ENCODE results near the gene PPP1R1B. TPM values are rescaled to one million over a fixed set of nuclear protein-coding genes. Genes with fewer than 3 reads are reported as not detected.

PPP1R1B gene
- total and polyA plus RNA-seq, 9 of the 15 experiments (the other 6 are each of a cell fraction or from before 2014, with no cell fraction given), result 0.07 to 0.18 (median 0.10) TPM; not detected in 4

GRCh38 chr17:39636927-39637736 is 10.4 kb downstream of the PPP1R1B start, which contains the start of gene STARD3 (continued):
- TF ChIP-seq VEZF1 (CRISPR knock-in tag; IDR thresholded peaks at IDR 0.05) (peak; percentile 71), NR2C2 (CRISPR knock-in tag; IDR thresholded peaks at IDR 0.05) (no peak), NR2C2 (tag; IDR thresholded peaks at IDR 0.05) (peak; percentile 80), MYC (IDR thresholded peaks at IDR 0.05; ENCODE audit: low read depth, low read length) (peak; percentile 65; the same call in 1 of the 2 replicates), MYC (CRISPR knock-in tag; IDR thresholded peaks at IDR 0.05; ENCODE audit: borderline replicate concordance, low read depth) (no peak; the same call in 1 of the 2 replicates), ATF1 (CRISPR knock-in tag; IDR thresholded peaks at IDR 0.05) (0 out of 2 replicates have a peak, but pooled peaks have one; percentile 7), ATF1 (tag; IDR thresholded peaks at IDR 0.05) (peak; percentile 83), ELF2 (CRISPR knock-in tag; IDR thresholded peaks at IDR 0.05) (peak; percentile 80), DDX20 (tag; IDR thresholded peaks at IDR 0.05; ENCODE audit: low read depth) (no peak), MGA (IDR thresholded peaks at IDR 0.05) (no peak; the same call in 1 of the 2 replicates), RNF2 (IDR thresholded peaks at IDR 0.05) (peak; percentile 52; the same call in 1 of the 2 replicates), ARID1B (IDR thresholded peaks at IDR 0.05) (peak; percentile 28; the same call in 1 of the 2 replicates), ETV6 (IDR thresholded peaks at IDR 0.05; ENCODE audit: borderline replicate concordance in 1 of 2, low read depth in 2 of 2, low read length in 1 of 2) (0 out of 4 replicates have a peak, but pooled peaks of 1 of the 2 experiments have one; percentile 13), ETV6 (CRISPR knock-in tag; IDR thresholded peaks at IDR 0.05; ENCODE audit: borderline replicate concordance) (no peak), HDAC1 (IDR thresholded peaks at IDR 0.05) (peak in 1 of 2 experiments; percentile 74; a peak in 2 of 4 replicates)
